ENCODE results near the gene E2F6. TPM values are rescaled to one million over a fixed set of nuclear protein-coding genes. Genes with fewer than 3 reads are reported as not detected.

The E2F6 gene
- total RNA-seq, 4 donors from 2014 or later, result 6.3 to 10.2 (median 6.8) TPM

DNA sequence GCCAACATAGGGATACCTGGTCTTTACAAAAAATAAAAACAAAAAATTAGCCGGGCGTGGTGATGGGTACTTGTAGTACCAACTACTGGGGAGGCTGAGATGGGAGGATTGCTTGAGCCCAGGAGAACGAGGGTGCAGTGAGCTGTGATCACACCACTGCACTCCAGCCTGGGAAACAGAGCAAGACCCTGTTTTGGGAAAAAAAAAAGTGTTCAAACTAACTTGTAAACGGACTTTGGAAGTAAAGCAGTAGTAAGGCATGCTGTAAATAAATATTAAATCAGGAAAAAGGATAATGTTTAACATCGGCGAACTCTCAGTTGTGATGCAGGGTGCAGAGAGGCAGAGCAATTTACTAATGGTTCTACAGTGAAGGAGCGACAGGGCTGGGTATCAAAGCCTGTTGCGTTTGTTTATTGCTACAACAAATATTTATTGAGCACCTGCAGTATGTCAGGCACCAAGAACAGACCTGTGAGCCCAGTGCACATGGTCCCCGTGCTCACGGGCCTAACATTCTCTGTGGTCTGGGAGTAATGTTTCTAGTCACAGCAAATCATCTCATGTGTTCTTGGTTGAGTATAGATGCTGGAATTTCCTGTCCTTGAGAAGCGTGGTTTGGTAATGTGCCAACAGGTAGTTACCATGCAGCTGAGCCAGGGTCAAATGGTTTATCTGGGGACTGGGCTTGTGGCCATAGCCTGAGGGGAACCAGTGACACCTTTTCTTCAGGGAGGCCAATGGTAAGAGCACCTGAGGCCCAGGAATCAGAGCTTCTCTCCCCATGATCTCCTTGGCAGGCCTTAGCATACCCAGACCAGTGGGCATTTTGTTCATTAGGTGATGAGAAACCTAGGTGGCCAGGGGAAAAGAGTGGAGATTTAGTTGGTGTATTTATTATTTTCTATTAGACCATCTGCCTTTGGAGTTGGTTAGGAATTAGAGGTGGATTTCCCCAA lies 40.0 kb upstream of the E2F6 start:
- no peaks in the 10 kb centered on the region for H3K36me3 ChIP-seq
- no peaks in the 10 kb centered on the region for H3K9me3 ChIP-seq
- no peaks in the 10 kb centered on the region for H3K27me3 ChIP-seq
- no peak overlapping the region for H3K27ac ChIP-seq
- TF ChIP-seq POLR2A (IDR thresholded peaks at IDR 0.05), result no peak
- TF ChIP-seq, protein P1, sequence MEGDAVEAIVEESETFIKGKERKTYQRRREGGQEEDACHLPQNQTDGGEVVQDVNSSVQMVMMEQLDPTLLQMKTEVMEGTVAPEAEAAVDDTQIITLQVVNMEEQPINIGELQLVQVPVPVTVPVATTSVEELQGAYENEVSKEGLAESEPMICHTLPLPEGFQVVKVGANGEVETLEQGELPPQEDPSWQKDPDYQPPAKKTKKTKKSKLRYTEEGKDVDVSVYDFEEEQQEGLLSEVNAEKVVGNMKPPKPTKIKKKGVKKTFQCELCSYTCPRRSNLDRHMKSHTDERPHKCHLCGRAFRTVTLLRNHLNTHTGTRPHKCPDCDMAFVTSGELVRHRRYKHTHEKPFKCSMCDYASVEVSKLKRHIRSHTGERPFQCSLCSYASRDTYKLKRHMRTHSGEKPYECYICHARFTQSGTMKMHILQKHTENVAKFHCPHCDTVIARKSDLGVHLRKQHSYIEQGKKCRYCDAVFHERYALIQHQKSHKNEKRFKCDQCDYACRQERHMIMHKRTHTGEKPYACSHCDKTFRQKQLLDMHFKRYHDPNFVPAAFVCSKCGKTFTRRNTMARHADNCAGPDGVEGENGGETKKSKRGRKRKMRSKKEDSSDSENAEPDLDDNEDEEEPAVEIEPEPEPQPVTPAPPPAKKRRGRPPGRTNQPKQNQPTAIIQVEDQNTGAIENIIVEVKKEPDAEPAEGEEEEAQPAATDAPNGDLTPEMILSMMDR (IDR thresholded peaks at IDR 0.05), result no peak
- no peaks in the 10 kb centered on the region for H3K4me1 ChIP-seq
- DNase-seq, result no peak
- H3K4me3 ChIP-seq, result no peak overlapping the region

DNA sequence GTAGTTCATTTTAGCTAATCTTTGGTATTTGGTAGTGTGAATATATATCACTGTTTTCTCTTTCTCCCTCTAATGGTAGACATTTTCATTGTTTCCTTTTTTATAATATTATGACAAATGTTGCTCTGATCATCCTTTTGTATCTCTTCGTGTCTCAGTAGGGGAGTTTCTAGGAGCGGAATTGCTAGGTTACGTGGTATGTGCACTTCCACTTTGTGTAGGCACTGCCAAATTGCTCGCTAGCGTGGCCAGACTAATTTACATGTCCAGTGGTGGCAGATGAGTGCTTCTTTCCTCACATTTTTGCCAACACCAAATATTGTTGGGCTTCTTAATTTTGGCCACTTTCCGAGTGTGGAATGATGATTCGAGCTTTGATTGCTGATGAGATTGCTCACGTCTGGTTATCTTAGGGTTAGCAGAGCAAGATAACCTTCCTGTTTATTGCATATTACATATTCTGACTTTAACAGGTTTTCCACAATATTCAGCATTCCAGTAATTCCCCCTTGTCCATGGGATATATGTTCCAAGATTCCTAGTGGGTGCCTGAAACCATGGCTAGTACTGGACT lies 37.5 kb upstream of the E2F6 start:
- Histone ChIP-seq H3K9me3 (no peaks in the 10 kb centered on the region), H3K4me3 (no peak overlapping the region), H3K27me3 (no peaks in the 10 kb centered on the region), H3K27ac (no peak overlapping the region), H3K4me1 (no peaks in the 10 kb centered on the region), H3K36me3 (no peaks in the 10 kb centered on the region)
- TF ChIP-seq, protein P1 (IDR thresholded peaks at IDR 0.05), result no peak
- no peak for TF ChIP-seq POLR2A (IDR thresholded peaks at IDR 0.05)
- DNase-seq, result no peak

GRCh38 chr2:11502740-11503292 lies 36.9 kb upstream of the E2F6 start:
- no peaks in the 10 kb centered on the region for H3K27me3 ChIP-seq
- no peaks in the 10 kb centered on the region for H3K36me3 ChIP-seq
- no peaks in the 10 kb centered on the region for H3K9me3 ChIP-seq
- H3K4me1 ChIP-seq, result no peaks in the 10 kb centered on the region
- TF ChIP-seq POLR2A (IDR thresholded peaks at IDR 0.05), result no peak
- TF ChIP-seq, protein P1 (IDR thresholded peaks at IDR 0.05), result no peak
- H3K27ac ChIP-seq, result no peak overlapping the region
- DNase-seq, result no peak
- no peak overlapping the region for H3K4me3 ChIP-seq

DNA sequence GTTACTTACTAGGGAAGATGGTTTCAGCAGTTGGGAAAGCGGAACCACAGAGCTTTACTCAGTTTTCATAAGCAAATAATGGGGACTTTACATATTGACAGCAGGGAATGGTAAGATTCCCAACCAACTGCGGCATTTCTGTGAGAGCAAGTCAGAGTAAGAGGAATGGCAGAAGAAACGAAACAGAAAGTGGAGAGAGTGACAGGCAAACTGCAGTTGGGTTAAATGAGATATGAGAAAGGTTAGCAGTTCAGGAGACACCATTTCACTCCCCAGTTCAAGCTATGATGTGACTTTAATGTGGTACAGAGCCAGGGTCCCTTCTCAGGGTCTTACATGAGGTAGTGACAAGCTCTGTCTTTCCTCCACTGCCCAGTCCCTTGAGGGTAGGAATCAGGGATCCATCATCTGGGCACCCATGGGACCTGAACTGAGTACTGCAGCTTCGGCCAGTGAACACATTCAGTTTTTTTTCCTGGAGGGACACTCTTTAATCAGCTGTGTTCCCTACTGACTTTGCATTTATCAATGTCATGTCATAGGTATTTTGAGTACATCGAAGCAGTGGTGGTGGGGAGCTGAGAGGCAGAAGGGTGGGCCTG lies 34.8 kb upstream of the E2F6 start:
- Histone ChIP-seq H3K27me3 (no peaks in the 10 kb centered on the region), H3K4me3 (no peak overlapping the region), H3K9me3 (no peaks in the 10 kb centered on the region), H3K4me1 (no peaks in the 10 kb centered on the region), H3K27ac (no peak overlapping the region), H3K36me3 (no peaks in the 10 kb centered on the region)
- TF ChIP-seq POLR2A (IDR thresholded peaks at IDR 0.05), result no peak
- TF ChIP-seq, protein P1 (IDR thresholded peaks at IDR 0.05), result no peak
- no peak for DNase-seq

DNA sequence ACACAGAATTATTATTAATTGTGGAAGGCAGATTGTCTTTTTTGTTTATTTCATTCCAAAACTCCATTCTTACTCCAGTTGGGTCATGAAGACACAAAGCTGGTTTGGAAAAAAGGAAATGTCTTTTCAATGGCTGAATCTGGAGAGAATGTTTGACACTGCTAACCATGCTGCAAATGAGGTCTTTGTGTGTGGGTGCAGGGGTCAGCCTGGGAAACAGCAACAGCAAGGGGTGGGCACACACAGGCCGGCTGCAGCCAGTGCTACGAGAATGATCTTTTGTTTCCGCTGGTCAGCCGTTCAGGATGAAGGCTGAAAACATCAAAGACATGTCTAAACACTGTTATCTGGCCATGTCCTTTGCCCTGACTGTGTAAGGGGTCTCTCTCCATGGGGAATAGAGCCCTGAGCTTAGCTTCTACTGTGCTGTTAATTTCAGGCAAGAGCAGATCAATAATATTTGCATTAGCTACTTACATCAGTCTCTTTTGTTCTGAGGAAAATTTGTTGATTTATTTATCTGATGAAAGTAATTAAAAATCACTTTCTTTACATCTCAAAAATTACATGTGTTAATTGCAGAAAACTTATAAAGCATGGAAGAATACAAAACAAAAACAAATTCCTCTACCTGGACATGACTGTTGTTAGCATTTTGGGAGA lies 33.3 kb upstream of the E2F6 start:
- no peak for DNase-seq
- TF ChIP-seq, protein P1 (IDR thresholded peaks at IDR 0.05), result no peak
- TF ChIP-seq POLR2A (IDR thresholded peaks at IDR 0.05), result no peak
- Histone ChIP-seq H3K4me1 (no peaks in the 10 kb centered on the region), H3K27ac (no peak overlapping the region), H3K4me3 (no peak overlapping the region), H3K9me3 (no peaks in the 10 kb centered on the region), H3K36me3 (no peaks in the 10 kb centered on the region), H3K27me3 (no peaks in the 10 kb centered on the region)
